ENCODE data around the gene NDUFV3.
"Not testable (repeated sequence)": the region's sequence is repeated elsewhere in the genome, so short reads cannot be mapped to it uniquely, and the experiment has no call there.

NDUFV3 gene

GRCh38 chr21:42892931-42893755, at the start of gene NDUFV3:
Gene NDUFV3, plus strand, starts transcription at chr21:42893309. Its CDS starts 25 bp downstream, at chr21:42893334.
- DNase-seq (ENCODE audit: low spot score): peak; percentile 99
- TF ChIP-seq CTCF (IDR thresholded peaks at IDR 0.05; ENCODE audit: extremely low read depth, missing control alignments): no peak

GRCh38 chr21:42844411-42845113, 48.5 kb upstream of the NDUFV3 start:
- TF ChIP-seq CTCF (IDR thresholded peaks at IDR 0.05; ENCODE audit: extremely low read depth, missing control alignments): no peak

GRCh38 chr21:42845296-42845965, 47.7 kb upstream of the NDUFV3 start:
- TF ChIP-seq CTCF (IDR thresholded peaks at IDR 0.05; ENCODE audit: extremely low read depth, missing control alignments): no peak

More at GRCh38 chr21:42844411-42845113, 48.5 kb upstream of the NDUFV3 start:
- DNase-seq (ENCODE audit: low spot score): no peak

GRCh38 chr21:42846221-42846620, 46.9 kb upstream of the NDUFV3 start:
- no peak for DNase-seq (ENCODE audit: low spot score)

More at GRCh38 chr21:42845296-42845965, 47.7 kb upstream of the NDUFV3 start:
- no peak for DNase-seq (ENCODE audit: low spot score)

GRCh38 chr21:42847051-42847707, 45.9 kb upstream of the NDUFV3 start:
- no peak for TF ChIP-seq CTCF (IDR thresholded peaks at IDR 0.05; ENCODE audit: extremely low read depth, missing control alignments)
- DNase-seq (ENCODE audit: low spot score): no peak

More at GRCh38 chr21:42846221-42846620, 46.9 kb upstream of the NDUFV3 start:
- TF ChIP-seq CTCF (IDR thresholded peaks at IDR 0.05; ENCODE audit: extremely low read depth, missing control alignments): no peak

GRCh38 chr21:42847726-42848125, 45.4 kb upstream of the NDUFV3 start:
- TF ChIP-seq CTCF (IDR thresholded peaks at IDR 0.05; ENCODE audit: extremely low read depth, missing control alignments): no peak
- DNase-seq (ENCODE audit: low spot score): no peak

GRCh38 chr21:42848144-42848931, 44.8 kb upstream of the NDUFV3 start:
- DNase-seq (ENCODE audit: low spot score): not testable (repeated sequence)
